ENCODE measurements around the gene LIN28B.

Gene LIN28B

GRCh38 chr6:105014954-105015353 lies 58.0 kb downstream of the LIN28B start:
- no peak for DNase-seq (ENCODE audit: low spot score)

DNA sequence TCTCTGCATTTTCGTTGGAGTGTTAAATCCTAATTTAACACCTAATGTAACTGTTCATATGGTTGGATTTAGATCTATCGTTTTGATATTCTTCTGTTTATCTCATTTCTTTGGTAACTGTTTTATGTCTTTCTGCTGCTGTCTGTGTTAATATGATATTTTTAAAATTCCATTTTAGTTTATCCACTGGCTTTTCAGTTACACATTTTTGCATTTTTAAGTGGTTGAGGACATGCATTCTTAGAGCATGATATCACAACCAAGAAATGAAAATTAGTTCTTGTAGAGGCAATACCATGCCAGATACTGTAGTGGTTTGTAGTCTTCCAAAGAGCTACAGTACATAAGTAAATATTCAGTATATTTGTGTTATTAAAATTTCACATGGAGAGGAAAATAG lies 58.6 kb downstream of the LIN28B start:
- DNase-seq (ENCODE audit: low spot score), result no peak

DNA sequence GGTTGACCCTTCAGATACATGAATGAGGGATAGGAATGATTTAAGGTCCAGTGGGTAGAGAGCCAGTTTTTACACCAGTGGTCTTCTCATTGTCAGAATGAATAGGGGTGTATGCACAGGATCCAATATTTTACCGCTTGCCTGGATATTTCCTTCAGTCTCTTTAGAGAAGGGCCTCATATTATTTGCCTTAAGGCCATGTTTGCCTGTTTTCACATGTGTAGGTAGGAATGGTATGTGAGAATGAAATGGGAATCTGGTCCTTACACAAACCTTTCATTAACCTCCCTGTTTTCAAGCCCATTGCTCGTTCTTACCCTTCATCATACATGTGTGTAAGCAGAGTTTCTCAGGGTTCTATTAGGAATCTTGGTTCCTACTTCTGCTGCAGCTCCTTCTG lies 62.4 kb downstream of the LIN28B start:
- DNase-seq (ENCODE audit: low spot score), result no peak

DNA sequence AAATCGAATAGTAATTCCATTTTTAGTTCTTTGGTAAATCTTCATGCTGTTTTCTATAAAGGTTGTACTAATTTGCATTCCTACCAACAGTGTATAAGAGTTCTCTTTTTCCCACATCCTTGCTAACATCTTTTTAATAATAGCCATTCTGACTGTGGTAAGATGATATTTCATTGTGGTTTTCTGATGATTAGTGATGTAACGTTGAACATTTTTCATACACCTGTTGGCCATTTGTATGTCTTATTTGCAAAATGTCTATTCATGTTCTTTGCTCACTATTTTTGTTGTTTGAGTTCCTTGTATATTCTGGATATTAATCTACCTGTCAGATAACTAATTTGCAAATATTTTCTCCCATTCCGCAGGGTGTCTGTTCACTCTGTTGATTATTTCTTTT lies 64.5 kb downstream of the LIN28B start:
- DNase-seq (ENCODE audit: low spot score), result no peak

DNA sequence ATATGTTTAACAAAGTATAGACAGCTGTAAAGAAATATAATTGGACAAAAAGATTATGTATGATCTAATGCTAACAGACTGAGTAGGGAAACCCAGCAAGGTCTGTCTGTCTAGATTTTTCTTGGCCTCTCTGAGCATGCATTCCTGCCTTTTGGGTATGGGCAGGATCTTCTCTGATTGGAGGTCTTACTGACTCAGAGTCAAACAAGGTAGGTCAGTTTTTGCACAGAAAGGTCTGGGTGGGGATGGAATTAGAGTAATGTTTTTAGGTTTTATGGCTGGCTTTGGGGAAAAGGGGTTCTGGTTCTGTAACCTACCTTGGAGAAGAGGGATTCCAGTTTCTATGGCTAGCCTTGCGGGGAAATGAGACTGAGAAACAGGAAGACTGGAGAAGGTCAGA lies 65.5 kb downstream of the LIN28B start:
- DNase-seq (ENCODE audit: low spot score), result no peak

- no peak for DNase-seq (ENCODE audit: low spot score)
Observed at GRCh38 chr6:105024803-105025202, 67.9 kb downstream of the LIN28B start.

DNA sequence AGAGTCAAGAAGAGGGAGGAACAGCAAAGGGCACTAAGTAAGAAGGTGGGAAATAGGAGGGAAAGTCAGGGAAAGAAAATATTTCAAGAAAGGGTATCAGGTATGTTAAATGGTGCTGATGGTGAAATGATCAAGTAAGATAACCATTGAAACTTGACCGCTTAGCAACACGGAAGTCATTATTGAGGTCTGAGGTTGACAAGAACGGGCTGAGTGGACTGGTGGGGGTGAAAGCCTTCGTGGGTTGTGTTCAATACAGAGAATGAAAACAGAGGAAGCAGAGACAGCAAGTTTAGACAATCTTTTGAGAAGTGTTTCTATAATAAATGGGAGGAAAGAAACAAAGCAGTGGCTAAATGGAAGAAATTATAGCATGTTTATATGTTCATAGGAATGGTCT lies 72.0 kb downstream of the LIN28B start:
- DNase-seq (ENCODE audit: low spot score), result no peak

DNA sequence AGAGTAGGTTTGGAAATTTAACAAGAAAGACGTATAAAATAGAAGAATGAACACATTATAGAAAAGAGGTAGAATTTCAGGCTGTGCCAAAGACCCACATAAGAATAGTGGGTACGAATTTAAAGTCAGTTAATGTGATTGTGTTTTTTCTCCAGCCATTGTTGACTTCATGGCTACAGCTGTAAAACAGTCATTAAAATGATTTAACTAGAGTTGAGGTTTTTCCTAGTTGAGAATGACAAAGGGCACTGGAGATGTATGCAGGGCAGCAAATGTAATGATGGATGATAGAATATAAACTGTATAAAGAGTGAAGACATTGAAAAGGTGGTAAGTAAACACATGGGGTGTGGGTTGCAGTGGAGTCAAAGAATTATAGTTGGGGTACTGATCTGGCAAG lies 72.7 kb downstream of the LIN28B start:
- no peak for DNase-seq (ENCODE audit: low spot score)

DNA sequence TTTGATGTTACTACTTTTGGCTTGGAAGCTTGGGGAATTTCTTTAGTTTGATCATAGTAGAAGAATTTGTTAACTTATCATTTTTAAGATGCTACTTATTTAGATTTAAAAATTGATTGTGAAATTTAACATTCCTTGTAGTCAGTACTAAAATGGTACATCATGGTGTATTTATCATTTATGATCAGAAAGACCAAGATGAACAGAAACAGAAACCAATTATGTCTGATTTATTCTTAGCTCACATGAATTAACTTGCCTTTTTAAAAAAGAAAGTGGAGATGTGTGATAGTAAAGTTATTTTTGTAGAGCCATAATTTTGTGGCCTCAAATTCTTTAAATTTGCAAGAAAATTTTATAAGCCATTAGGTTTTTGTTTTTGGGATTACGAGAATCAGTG lies 77.6 kb downstream of the LIN28B start:
- DNase-seq (ENCODE audit: low spot score), result no peak

- no peak for DNase-seq (ENCODE audit: low spot score)
Observed at GRCh38 chr6:105035299-105035698, 78.4 kb downstream of the LIN28B start.

DNA sequence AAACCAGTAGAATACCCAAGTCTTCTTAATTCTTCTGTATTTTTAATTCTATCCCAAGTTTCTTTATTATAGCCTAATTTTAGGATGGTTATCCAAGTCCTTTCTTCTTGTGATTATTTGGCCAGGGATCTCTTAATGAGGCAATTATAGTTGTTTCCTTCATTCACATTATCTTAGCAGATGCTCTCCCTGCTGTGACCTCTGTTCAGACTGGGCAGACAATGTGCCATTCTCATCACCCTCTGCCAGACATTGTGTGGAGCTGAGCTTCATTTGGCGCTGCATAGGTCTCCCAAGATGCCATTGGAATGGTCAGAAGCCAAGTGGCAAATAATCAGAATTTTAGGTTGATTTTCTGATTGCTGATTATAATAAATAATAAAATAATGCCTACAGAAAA lies 79.4 kb downstream of the LIN28B start:
- DNase-seq (ENCODE audit: low spot score), result no peak

DNA sequence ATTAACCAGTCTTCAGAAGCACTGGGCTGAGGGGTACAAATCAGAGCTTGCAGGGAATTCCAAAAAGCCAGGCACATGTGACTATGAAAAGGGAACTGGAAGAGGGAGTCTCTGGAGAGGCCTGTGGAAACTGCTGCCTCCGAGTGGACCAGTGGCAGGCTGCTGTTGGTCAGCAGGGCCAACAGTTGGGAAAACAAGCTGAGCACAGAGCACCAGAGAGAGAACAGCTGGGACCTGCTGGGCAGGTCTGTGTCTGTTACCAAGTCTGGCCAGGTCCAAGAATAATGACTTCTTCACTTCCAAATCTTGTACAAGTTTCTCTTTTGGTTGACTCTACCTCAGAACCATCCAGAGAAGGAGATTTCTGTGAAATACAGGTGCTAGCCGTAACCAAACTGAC lies 81.4 kb downstream of the LIN28B start:
- no peak for DNase-seq (ENCODE audit: low spot score)

DNA sequence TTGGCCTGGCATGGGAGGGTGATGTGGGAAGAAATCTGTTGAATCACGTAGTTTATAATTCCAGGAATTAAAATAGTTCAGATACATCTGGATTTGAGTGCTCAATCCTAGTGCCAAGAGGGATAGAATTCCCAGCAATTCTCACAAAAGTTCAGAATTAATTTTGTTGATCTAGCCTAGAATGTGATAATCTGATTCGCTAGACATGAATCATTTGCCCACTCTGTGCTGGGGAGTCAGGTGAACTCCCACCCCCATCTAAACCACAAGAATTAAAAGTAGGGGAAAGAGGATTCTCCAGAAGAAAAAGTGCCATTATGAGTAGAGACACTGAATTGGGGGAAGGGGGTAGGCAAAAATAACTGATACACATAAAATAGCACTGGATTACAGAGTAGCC lies 85.0 kb downstream of the LIN28B start:
- no peak for DNase-seq (ENCODE audit: low spot score)

- no peak for DNase-seq (ENCODE audit: low spot score)
Observed at GRCh38 chr6:105042648-105043047, 85.7 kb downstream of the LIN28B start.

DNA sequence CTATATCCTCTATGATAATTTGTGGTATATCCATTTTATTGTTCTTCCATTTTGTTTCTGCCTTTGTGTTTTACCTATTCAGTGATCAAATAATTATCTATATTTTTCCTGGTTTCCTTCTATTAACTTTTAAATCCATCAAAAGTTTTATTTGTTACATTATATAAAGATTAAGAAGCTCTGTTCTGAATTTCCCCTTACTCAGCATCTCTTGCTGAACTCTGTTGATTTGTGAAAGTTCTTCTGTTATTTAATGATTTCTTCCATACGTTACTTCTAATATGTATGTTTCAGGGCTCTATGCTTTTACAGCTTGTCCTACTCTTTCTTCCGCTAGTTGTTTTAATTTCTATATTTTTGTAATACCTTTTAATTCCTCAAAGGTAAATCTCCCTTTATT lies 87.1 kb downstream of the LIN28B start:
- no peak for DNase-seq (ENCODE audit: low spot score)

DNA sequence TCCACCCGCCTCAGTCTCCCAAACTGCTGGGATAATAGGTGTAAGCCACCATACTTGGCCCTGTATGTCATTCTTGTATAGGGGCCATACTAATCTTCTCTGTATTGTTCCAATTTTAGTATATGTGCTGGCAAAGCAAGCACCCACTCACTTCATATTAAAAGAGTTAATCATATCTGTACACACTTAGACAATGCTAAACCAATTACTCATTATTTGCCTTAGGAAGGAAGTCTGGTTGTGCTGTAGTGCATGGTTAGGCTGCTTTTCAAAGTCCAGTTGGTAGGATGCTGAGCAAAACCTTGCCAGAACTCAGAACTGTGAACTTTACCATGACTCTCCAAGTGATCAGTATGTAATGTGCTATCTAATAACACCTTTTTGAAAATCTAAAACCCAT lies 88.6 kb downstream of the LIN28B start:
- no peak for DNase-seq (ENCODE audit: low spot score)

GRCh38 chr6:105051941-105052471 lies 95.1 kb downstream of the LIN28B start:
- no peak for DNase-seq (ENCODE audit: low spot score)

DNA sequence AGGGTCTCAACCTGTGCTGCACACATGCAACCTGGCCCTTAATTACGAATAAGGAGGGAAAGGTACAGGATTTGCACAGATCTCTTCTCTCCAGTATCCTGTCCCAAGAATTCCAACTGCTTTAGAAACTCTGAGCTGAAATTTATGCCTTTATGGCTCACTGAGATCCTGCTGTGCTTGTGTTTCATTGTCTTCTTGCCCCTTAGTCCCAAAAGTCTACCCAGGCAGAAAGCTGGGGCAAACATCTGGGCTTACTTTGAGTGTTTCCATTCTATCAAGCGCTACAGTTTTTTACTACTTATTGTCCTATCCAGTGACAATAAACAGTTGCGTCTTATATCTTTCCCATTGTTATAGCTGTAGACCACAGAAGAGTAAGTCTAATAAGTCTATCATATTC lies 99.7 kb downstream of the LIN28B start:
- no peak for DNase-seq (ENCODE audit: low spot score)

- DNase-seq (ENCODE audit: low spot score), result no peak
Observed at GRCh38 chr6:105057160-105057559, 100.3 kb downstream of the LIN28B start.

- no peak for DNase-seq (ENCODE audit: low spot score)
Observed at GRCh38 chr6:105058316-105058715, 101.4 kb downstream of the LIN28B start.

GRCh38 chr6:105058846-105059245 lies 101.9 kb downstream of the LIN28B start:
- DNase-seq (ENCODE audit: low spot score), result no peak

DNA sequence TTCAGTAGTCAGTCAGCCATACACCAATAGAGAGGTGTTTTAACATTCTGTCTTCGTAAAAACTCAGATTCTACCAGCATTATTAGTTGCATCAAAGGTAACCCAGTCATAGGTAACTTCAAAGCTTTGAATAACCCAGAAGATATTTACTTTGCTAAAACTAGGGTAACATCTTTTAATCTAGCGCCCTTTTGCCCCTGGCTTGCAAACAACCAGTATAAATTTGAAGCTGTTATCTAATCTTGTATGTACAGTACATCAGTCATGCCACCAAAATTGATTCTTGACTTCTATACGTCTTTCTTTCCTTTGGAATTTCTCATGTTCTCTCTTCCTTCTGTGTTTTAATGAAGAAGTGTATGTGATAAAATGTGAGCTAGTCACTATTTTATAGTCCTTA lies 109.3 kb downstream of the LIN28B start:
- DNase-seq (ENCODE audit: low spot score), result no peak

GRCh38 chr6:105066836-105067235 lies 109.9 kb downstream of the LIN28B start:
- no peak for DNase-seq (ENCODE audit: low spot score)

DNA sequence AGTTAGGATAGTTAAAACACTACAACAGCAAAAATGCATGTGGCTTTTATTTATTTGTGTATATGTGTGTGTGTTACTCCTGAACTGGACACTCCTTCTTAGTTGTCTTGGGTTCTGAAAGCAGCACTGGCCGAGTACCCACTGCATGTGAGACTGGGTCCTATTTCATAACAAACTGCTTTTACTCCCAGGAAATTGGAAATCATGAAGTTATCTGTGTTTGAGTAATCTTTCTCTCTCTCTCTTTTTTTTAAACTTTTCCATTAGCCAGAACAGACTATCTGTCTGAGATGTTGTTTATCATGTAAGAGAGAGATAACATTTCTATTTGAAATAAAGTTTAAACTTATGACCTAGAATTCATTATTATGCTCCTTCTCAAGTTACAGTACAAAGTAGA lies 110.4 kb downstream of the LIN28B start:
- DNase-seq (ENCODE audit: low spot score), result no peak

DNA sequence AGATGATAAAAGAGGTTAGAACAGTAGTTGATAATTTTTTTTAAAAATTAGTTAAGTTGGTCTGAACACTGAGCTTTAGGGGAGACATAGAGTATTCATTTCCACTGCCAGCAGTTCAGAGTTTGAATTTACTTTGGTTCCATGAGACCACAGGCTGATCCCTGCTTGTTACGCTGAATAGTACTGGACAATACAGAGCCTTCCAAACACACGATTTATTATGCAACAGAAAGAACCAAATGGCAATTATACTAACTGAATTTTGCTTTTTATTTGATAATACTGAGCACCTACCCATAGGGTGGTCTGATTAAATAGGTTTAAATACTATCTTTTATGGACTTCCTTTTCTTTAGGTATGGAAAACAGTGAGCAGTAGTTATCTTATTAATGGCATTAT lies 111.5 kb downstream of the LIN28B start:
- DNase-seq (ENCODE audit: low spot score), result no peak

Measured in HuH-7.5 (cell line).